Thyroid gland (tissue), 4 donors: Measurements from ENCODE around the gene ANO7.

Experiments
- POLR2A ChIP-seq, 2 donors: fragments of 450-650 bp; IDR thresholded peaks; one replicate each; pipeline ENCODE4 v1.6.1; 2017; ENCODE audit warnings: antibody characterized with exemption in 2 of 2, mild to moderate bottlenecking in 2 of 2, moderate library complexity in 1 of 2
- TF ChIP-seq, protein P1 (sequence below), 6 experiments: fragments of 200-600 bp in 3 of 6; fragments of 450-650 bp in 3 of 6; sonication (generic) in 3 of 6; IDR thresholded peaks; one replicate each; pipeline ENCODE4 v1.5.1; 2016 to 2019; ENCODE audit warnings: antibody characterized with exemption in 6 of 6, mild to moderate bottlenecking in 2 of 6, inconsistent platforms in 1 of 6, moderate library complexity in 1 of 6

GRCh38 chr2:241202681-241203080, 14.2 kb downstream of the ANO7 start:
- TF ChIP-seq, protein P1, sequence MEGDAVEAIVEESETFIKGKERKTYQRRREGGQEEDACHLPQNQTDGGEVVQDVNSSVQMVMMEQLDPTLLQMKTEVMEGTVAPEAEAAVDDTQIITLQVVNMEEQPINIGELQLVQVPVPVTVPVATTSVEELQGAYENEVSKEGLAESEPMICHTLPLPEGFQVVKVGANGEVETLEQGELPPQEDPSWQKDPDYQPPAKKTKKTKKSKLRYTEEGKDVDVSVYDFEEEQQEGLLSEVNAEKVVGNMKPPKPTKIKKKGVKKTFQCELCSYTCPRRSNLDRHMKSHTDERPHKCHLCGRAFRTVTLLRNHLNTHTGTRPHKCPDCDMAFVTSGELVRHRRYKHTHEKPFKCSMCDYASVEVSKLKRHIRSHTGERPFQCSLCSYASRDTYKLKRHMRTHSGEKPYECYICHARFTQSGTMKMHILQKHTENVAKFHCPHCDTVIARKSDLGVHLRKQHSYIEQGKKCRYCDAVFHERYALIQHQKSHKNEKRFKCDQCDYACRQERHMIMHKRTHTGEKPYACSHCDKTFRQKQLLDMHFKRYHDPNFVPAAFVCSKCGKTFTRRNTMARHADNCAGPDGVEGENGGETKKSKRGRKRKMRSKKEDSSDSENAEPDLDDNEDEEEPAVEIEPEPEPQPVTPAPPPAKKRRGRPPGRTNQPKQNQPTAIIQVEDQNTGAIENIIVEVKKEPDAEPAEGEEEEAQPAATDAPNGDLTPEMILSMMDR (IDR thresholded peaks at IDR 0.05) = no peak
- no peak for TF ChIP-seq POLR2A (IDR thresholded peaks at IDR 0.05)
